ENCODE data around the gene KLHL3. TPM values are rescaled to one million over a fixed set of nuclear protein-coding genes. Genes with fewer than 3 reads are reported as not detected.

KLHL3 gene
- total RNA-seq, 1 experiment from 2014 or later = 16.9 TPM

DNA sequence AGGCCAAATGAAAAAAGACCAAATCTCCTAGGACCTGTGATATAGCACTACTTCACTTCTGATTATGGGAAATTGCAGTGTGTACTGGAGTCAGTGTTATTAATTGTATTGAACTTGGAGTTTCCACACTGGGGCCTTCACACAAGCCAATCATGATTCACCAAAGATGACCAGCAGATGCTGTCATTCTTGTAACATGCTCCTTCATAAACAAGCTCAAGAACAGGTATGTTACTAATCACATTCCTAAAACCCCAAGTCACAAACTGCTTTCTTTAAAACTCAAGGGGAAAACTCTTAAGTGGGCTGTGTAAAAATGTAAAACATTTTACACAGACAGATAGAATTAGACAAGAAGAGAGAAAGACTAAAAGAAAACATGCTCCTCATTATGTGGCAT is 5.6 kb downstream of the KLHL3 start:
- H3K27me3 Mint-ChIP-seq (ENCODE audit: unreplicated experiment) = no peaks in the 10 kb centered on the region
- CTCF ChIA-PET = interaction anchor here (0.8 to 1.1 kb wide), 4 partner anchors 12 to 73 kb away, joined by 3 to 8 read pairs (median 5); no protein-coding TSS in a partner anchor
- no peak overlapping the region for H3K27ac Mint-ChIP-seq (ENCODE audit: unreplicated experiment)
- H3K4me1 Mint-ChIP-seq (ENCODE audit: low read depth, unreplicated experiment) = peaks cover 10% of the 10 kb centered on the region
- DNase-seq = no peak
- intact Hi-C loops (cut with micrococcal nuclease; ENCODE audit: unreplicated experiment) = no loop called here
- no peaks in the 10 kb centered on the region for H3K36me3 Mint-ChIP-seq (ENCODE audit: insufficient read depth, unreplicated experiment)
- TF ChIP-seq, protein P1, sequence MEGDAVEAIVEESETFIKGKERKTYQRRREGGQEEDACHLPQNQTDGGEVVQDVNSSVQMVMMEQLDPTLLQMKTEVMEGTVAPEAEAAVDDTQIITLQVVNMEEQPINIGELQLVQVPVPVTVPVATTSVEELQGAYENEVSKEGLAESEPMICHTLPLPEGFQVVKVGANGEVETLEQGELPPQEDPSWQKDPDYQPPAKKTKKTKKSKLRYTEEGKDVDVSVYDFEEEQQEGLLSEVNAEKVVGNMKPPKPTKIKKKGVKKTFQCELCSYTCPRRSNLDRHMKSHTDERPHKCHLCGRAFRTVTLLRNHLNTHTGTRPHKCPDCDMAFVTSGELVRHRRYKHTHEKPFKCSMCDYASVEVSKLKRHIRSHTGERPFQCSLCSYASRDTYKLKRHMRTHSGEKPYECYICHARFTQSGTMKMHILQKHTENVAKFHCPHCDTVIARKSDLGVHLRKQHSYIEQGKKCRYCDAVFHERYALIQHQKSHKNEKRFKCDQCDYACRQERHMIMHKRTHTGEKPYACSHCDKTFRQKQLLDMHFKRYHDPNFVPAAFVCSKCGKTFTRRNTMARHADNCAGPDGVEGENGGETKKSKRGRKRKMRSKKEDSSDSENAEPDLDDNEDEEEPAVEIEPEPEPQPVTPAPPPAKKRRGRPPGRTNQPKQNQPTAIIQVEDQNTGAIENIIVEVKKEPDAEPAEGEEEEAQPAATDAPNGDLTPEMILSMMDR (IDR thresholded peaks at IDR 0.05; ENCODE audit: unreplicated experiment) = no peak
- H3K9me3 Mint-ChIP-seq (ENCODE audit: low read depth, unreplicated experiment) = no peaks in the 10 kb centered on the region
- no TSS peak for BruUV-seq (replicated peaks)
- H3K4me3 Mint-ChIP-seq (ENCODE audit: low read depth, unreplicated experiment) = no peak overlapping the region

DNA sequence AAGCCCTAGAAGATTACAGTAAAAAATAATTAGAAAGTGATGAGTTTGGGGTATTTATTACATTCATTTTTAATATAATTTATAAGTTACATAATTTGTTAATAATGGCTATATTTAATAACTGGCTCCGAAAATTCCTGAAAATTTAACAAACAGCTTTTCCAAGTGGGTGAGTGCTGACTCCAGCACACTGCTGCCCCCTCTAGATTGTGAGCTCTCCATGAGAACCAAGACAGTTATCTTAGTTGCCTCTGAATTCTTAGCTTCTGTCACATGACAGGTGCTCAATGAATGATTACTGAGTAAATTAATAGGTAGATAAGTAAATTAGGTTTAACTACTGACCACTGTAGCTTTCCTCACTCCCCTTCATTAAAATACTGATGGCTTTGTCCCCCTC is 7.8 kb downstream of the KLHL3 start:
- intact Hi-C loops (cut with micrococcal nuclease; ENCODE audit: unreplicated experiment) = no loop called here
- BruUV-seq (replicated peaks) = no TSS peak
- no peak for DNase-seq
- Mint-ChIP-seq H3K9me3 (ENCODE audit: low read depth, unreplicated experiment) (no peaks in the 10 kb centered on the region), H3K27ac (ENCODE audit: unreplicated experiment) (no peak overlapping the region), H3K4me1 (ENCODE audit: low read depth, unreplicated experiment) (peaks cover 2% of the 10 kb centered on the region), H3K36me3 (ENCODE audit: insufficient read depth, unreplicated experiment) (no peaks in the 10 kb centered on the region), H3K27me3 (ENCODE audit: unreplicated experiment) (no peaks in the 10 kb centered on the region), H3K4me3 (ENCODE audit: low read depth, unreplicated experiment) (no peak overlapping the region)
- TF ChIP-seq, protein P1 (IDR thresholded peaks at IDR 0.05; ENCODE audit: unreplicated experiment) = no peak
- CTCF ChIA-PET = interaction anchor here (0.7 to 2.5 kb wide), 5 partner anchors 9 to 1099 kb away, joined by 4 to 18 read pairs (median 5); no protein-coding TSS in a partner anchor

DNA sequence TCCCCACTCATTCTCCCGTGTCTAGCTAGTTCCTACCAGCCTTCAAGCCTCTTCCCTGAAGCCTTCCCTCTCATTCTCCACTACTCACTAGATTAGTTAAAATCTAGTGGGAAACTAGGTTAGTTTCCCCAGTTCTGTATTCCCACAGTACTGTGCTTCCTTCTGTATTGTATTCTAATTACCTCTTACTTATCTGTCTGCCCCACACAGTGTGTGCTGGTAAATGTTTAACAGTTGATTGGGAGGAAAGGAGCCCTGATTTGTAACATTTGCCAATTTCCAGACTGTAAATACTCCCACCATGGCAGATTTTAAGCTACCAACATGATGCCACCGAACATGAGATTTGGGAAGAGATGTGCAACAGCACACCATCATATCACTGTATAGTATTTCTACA is 8.3 kb downstream of the KLHL3 start:
- no peak for DNase-seq
- H3K4me3 Mint-ChIP-seq (ENCODE audit: low read depth, unreplicated experiment) = no peak overlapping the region
- TF ChIP-seq, protein P1 (IDR thresholded peaks at IDR 0.05; ENCODE audit: unreplicated experiment) = no peak
- H3K4me1 Mint-ChIP-seq (ENCODE audit: low read depth, unreplicated experiment) = no peaks in the 10 kb centered on the region
- H3K27ac Mint-ChIP-seq (ENCODE audit: unreplicated experiment) = no peak overlapping the region
- intact Hi-C loops (cut with micrococcal nuclease; ENCODE audit: unreplicated experiment) = no loop called here
- CTCF ChIA-PET = interaction anchor here (1.3 to 2.5 kb wide), 4 partner anchors 8 to 98 kb away, joined by 4 to 18 read pairs (median 6); no protein-coding TSS in a partner anchor
- BruUV-seq (replicated peaks) = no TSS peak
- H3K9me3 Mint-ChIP-seq (ENCODE audit: low read depth, unreplicated experiment) = no peaks in the 10 kb centered on the region
- no peaks in the 10 kb centered on the region for H3K36me3 Mint-ChIP-seq (ENCODE audit: insufficient read depth, unreplicated experiment)
- H3K27me3 Mint-ChIP-seq (ENCODE audit: unreplicated experiment) = no peaks in the 10 kb centered on the region

DNA sequence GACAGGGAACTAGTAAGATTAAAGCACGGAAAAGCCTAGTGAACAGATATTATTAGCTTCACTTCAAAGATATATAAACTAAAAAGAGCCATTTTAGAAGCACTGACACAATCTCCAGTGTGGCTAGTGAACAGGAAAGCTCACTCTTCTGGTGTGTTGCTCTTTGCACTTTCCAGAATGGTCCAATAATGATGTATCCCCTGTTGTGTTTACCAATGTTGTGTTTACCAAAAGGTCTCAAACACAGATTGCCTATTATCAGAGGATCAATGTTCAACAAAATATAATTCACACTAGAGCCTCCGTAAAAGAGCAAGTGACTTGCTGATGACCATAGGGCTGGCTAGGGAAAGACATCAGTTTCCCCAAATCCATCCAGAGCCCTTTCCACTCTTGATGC is 11.6 kb downstream of the KLHL3 start:
- TF ChIP-seq, protein P1 (IDR thresholded peaks at IDR 0.05; ENCODE audit: unreplicated experiment) = no peak
- intact Hi-C loops (cut with micrococcal nuclease; ENCODE audit: unreplicated experiment) = no loop called here
- DNase-seq = no peak
- CTCF ChIA-PET = no interaction called here
- Mint-ChIP-seq H3K36me3 (ENCODE audit: insufficient read depth, unreplicated experiment) (peaks cover 6% of the 10 kb centered on the region), H3K27ac (ENCODE audit: unreplicated experiment) (no peak overlapping the region), H3K27me3 (ENCODE audit: unreplicated experiment) (no peaks in the 10 kb centered on the region), H3K9me3 (ENCODE audit: low read depth, unreplicated experiment) (peaks cover 3% of the 10 kb centered on the region), H3K4me3 (ENCODE audit: low read depth, unreplicated experiment) (no peak overlapping the region), H3K4me1 (ENCODE audit: low read depth, unreplicated experiment) (peaks cover 19% of the 10 kb centered on the region)
- no TSS peak for BruUV-seq (replicated peaks)
